ENCODE results near the gene CHMP1B.
A peak's percentile ranks its signal among the peaks of the same experiment; 100 is the strongest.
"Not testable (repeated sequence)": the region's sequence is repeated elsewhere in the genome, so short reads cannot be mapped to it uniquely, and the experiment has no call there.

Gene CHMP1B

DNA sequence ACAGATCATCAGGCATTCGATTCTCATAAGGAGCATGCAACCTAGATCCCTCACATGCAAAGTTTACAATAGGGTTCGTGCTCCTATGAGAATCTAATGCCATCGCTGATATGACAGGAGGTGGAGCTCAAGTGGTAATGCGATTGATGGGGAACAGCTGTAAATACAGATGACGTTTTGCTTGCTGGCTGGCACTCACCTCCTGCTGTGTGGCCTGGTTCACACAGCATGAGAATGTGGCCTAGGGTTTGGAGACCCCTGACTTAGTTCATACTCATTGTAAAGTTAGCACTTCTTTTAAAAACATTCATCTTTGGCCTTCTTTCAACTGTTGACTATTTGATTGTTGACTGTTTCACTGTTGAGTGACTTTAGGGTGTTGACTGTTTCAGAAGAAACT lies 8.7 kb upstream of the CHMP1B start:
- no peak for DNase-seq

DNA sequence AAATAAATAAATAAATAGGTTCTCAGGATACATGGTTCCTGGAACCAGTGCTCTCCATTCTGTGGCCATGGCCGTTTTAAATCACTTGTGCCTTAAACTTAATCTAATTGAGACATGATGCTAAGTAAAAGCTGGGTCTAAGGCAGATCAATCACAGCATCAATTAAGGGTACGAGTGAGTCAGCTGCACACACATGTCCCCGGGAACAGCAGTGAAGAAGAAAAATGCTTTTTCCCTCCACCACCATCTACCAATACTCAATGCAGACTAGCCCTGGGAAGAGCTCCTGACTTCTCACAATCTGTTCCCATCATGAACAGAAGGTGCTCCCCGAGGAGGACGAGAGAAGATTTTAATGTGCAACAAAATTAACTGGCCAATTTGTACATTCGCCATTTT lies 6.8 kb upstream of the CHMP1B start:
- no peak for DNase-seq

DNA sequence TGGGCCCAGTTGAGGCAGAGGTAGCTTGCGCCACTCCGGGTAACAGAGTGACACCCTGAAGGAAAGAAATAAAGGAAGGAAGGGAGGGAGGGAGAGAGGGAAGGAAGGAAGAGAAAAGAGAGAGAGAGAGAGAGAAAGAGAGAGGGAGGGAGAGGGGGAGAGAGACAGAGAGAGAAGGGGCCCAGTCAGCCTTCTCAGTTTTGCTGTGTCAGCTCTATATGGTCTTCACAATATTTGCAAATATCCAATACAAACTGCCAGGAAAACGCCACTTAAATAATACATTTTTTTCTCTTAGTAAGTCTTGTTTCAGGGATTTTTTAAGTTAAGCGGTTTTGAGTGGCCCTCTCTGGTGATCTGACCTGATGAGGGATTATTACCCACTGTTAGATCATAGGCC lies 5.6 kb upstream of the CHMP1B start:
- no peak for DNase-seq

DNA sequence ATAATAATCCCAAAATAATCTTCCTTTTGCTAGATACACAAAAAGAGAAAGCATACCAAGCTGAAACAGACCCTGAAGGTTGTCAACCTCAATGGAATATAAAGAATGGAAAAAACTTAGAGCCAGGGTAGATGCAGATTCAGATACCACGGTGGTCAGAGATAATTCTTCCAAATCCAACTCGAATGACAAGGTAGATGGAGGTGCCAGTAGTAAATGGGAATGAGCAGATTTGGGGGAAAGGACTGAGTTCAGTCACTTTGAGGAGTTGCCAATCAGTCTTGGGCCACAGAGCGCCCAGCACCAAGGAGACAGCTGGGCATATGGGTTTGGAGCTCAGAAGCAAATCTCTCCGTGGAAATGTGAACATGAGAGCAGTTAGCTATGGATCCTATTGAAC lies 3.4 kb upstream of the CHMP1B start:
- DNase-seq, result no peak

DNA sequence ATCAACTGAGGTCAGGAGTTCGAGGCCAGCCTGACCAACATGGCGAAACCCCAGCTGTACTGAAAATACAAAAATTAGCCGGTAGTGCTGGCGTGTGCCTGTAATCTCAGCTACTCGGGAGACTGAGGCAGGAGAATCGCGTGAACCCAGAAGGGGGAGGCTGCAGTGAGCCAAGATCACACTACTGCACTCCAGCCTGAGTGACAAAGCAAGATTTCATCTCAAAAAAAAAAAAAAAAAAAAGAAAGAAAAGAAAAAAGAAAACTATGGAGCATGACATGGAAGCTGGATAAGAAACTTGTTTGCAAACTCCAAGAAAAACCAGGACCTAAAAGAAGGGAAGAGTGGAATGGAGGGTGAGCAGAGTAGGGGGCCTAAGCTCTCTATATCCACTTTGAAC lies 1.9 kb upstream of the CHMP1B start:
- no peak for DNase-seq

DNA sequence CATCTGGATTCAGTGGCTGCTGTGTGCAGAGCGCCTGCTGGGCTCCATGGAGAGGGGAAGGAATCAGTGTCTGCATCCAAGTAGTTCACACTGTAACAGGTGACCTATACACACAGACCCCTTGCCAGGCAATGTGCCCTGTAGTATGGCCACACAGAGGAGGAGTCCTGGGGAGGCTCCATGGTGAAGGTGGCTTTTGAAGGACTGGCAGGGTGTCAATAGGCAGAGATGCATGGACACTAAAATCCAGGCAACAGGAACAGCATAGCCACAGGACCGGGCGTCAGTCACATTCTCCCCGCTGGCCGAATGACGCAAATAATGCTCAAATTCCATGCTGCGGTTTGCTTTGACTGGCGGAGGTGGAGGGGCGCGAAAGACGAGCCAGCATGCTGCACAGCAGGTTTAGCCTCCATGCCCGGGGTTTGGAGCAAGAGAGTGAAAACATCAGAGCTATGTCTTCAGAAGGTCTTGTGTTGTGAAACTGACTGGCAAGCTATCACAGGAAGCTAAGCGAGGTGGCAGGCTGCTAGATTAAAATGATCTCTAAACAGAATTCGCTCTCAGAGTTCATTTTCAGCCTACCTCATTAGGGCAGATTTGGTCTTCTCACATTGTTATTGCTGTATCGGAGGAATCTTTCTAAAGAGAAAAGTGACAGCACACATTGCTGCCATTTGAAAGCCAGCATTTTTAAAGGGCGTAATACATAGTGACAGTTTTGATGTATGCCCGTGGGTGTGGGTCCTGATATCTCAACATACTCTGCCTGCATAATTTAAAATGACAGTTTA lies 1.2 kb upstream of the CHMP1B start:
- DNase-seq, result peak; percentile 66

DNA sequence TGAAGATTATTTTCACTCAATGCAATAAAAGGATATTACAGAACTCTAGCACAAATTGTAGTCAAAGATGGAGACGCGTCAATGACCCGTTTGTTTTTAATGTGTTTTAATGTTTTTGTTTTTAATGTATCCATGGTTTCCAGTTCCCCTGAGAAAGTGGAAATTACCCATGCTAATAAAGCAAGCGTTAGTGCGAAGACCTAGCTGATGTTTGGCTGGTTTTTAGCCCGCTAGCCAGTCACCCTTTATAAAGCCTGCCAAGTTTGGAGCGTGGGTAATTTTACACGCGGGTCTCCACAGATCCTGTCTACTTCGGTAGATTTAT lies 430 bp upstream of the CHMP1B start:
- no peak for DNase-seq

GRCh38 chr18:11851806-11852337 lies 659 bp downstream of the CHMP1B start:
- no peak for DNase-seq

GRCh38 chr18:11854554-11854953 lies 3.3 kb downstream of the CHMP1B start:
- DNase-seq, result not testable (repeated sequence)

DNA sequence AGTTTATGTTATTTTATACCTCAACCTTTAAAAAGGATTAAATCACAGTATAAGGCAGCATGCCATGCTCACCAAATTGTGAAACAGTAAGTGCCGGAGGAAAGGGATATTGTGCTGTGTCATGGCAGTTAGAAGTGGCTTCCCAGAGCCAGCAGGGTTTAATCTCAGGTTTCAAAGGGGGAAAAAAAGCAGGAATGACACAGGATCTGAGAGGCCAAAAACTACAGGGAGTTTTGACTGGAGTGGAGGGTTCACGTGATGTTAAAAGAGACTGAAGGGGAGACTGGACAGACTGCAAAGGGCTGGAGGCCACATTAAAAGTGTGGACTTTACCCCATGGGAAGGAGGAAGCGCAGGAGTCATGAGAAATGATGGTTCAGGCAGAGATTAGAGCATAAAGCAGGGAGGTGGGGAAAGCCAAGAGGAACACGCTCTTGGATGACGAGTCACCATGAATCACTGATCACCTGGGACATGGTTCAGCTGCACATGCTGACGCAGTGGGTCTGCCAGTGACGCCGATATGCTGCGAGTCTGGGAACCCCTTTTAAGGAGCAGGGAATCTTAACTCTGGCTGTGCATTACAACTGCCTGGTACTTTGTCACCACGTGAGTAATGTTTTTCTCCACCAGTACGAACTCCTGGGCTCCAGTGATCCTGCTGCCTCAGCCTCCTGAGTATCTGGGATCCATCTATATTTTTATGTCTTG lies 6.1 kb downstream of the CHMP1B start:
- DNase-seq, result peak; percentile 95

- peak; percentile 10 for DNase-seq
Observed at GRCh38 chr18:11859282-11859830, 8.1 kb downstream of the CHMP1B start.

DNA sequence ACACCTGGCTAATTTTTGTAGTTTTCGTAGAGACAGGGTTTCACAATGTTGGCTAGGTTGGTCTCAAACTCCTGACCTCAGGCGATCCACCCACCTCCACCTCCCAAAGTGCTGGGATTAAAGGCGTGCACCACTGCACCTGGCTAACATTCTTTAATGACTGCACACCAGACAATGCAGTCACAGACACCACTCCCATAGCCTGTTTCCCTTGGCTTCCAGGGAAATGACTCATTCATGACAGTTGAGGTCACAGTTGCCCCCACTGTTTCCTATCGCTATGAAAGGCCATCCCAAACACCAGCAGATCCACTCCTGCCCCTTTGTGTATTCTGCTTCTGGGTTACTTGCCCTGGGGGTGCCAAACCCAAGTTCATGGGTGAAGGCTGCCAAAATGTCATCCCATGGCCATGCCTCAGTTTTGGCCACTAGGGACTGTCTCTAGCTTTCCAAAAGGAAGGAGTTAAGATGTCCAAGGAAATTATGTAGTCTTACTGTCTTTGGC lies 8.7 kb downstream of the CHMP1B start:
- DNase-seq, result peak; percentile 80

- DNase-seq, result no peak
Observed at GRCh38 chr18:11860594-11861450, 9.6 kb downstream of the CHMP1B start.

DNA sequence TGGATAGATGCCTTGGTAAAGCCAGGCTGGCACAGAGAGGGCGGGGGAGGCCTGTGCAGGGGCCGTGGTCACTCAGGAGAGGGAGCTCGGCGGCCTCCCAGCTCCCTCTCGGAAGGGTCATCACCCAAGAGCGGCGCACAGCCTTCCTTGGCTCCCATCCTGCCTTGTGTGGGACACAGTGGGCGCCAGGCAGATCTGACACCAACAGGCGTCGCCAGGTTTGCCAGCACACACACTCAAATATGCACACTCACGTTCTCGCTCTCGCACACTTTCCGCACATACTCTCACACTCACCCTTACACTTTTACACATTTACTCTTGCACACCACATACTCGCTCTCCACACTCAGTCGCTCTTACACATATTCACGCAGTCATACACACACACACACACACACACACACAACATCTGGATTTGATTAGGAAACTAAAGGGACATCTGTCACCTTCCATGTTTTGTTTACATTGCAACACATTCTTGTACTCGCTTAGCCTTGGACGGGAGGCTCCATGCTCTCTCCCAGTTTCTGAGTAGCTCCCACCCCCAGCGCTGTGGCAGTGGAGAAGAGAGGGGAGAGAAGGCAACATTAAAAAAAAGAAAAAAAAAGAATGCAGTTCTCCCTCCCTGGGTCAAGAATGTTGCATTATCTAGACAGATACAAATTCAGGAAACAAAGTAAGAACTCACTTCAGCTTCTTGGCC lies 10.5 kb downstream of the CHMP1B start:
- DNase-seq, result no peak

DNA sequence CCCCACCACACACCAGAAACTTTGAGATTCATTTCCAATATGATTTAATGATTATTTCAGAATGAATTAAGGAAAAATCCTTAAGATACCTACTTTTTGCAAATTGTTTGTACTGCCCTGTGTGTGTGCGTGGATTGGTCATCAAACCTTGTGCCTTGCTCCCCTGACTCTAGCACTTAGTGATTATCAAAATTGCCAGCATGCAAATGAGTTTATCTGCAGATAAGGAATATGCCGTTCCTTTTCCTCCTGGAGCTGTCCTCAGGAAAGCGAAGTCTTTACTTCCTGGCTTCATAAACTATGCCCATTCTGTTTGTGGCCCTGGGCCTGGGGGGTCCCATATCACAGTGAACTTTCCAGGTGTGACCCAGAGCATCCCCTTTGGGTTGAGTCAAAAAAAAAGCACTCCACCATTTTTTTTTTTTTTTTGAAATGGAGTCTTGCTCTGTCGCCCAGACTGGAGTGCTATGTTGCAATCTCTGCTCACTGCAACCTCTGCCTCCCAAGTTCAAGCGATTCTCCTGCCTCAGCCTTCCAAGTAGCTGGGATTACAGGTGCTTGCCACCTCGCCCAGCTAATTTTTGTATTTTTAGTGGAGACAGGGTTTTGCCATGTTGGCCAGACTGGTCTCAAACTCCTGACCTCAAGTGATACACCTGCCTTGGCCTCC lies 11.4 kb downstream of the CHMP1B start:
- DNase-seq, result no peak

- no peak for DNase-seq
Observed at GRCh38 chr18:11864471-11864870, 13.3 kb downstream of the CHMP1B start.

- DNase-seq, result no peak
Observed at GRCh38 chr18:11865071-11865470, 13.9 kb downstream of the CHMP1B start.

GRCh38 chr18:11866329-11866728 lies 15.1 kb downstream of the CHMP1B start:
- DNase-seq, result no peak

DNA sequence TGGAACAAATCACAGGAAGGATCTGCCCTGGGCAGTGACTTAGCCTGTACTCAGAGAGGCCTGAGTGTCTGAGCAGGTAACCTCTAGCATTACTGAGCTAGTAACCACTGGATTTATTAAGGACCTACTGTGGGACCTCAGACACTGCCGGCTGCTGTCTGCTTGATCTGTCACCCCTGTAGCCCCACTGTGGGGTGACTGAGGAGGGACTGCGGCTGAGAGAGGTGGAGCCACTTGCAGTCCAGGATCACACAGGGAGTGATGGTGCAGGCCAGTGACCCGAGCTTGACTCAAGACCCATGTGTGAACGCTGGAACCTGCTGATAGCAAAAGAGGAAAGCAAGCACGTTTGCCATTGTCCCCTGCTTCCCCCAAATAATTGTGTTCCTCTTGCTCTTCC lies 15.6 kb downstream of the CHMP1B start:
- DNase-seq, result no peak

- DNase-seq, result no peak
Observed at GRCh38 chr18:11868230-11868629, 17.0 kb downstream of the CHMP1B start.

DNA sequence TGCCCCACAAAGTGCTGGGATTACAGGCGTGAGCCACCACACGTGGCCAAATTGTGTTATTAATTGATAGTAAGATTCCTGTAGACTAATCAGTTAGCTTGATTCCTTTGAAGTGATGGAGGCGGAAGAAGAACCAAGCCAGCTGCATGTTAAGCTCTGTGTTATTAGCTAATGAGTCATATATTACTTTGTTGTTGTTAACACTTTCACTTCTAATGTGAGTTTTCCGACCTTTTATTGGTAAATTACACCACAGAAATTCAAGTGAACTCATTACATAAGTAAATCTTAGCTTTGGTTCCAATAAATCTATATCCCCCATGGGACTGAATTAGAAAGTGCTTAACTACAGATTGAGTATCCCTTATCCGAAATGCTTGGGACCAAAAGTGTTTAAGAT lies 20.3 kb downstream of the CHMP1B start:
- DNase-seq, result no peak
